Mesangial cell (primary cell): ENCODE results near the gene TCP11X2. TPM values are rescaled to one million over a fixed set of nuclear protein-coding genes. Genes with fewer than 3 reads are reported as not detected.

Experiments used
- total RNA-seq: library from RNA; depleted of rRNA; stranded (reverse); fragments of >200 nt; gene quantifications from 2 replicates; pipeline ENCODE4 v1.2.3, GENCODE V29; 2015

Gene TCP11X2
- total RNA-seq, result not detected in 2 replicates

DNA sequence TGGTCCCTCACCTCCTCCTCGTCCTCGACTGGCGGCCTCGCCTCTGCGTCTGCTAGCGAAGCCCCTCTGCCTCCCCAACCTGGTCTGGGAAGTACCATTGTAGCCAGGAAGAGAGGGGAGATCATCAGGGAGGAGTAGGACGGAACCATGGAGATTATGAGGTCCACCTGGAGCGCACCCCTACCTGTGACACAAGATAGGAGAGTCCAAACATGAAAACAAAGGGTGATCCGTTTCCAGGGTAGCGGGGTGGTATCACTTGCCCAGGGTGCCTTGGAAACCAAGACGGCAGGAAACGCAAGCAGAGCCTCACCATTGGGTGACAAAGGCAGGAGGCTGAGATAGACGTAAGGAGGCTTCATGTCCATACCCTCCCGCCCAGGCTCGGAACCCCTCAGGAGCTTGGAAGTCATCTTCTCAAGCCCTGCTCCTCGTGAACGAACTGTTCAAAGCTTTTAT is at the start of gene TCP11X2:
Gene TCP11X2, minus strand, starts transcription at position 51 of the 459 bp plus-strand sequence.

DNA sequence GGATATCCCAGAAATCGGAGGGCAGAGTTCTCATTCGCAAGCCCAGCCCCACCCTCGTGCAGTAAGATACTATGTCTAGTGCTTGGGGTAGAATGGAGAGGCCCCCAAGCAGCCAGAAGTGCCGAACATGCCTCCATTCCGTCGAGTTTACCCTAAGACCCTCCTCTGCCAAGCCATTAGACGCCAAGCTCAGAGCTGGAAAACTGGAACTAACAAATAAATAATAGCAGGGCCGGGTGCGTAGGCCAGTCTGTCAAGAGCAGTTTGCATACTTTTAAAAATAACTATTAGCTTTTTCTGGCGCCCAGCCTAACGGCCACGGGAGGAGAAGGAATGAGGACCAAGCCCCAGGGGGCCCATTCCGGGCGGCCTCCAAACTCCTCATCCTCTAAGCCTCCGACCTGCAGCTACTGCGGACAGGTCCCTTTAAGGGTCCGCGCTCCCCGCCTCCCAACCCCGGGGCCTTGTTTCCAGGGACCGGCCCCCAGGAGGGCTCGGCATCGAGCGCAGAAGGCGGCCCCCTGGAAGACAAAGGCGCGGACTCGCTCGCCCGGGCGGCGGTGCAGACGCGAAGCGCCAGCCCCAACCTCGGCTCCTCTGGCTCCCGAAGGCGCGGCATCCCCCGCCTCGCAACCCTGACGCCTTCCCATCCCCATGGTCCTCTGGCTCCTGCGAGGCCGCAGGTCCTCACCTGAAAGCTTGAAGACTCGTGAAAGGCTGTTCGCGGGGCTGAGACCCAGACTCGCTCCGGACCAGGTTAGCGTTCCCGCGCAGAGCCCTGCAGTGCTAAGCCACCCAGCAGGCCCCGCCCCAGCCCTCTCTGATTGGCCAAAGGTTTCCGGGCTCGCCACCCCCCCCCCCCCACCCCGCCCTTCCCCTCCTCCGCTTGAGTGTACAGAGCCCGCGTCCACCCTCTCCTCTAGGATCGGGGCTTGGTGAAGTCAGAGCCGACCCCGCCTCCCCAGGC is 44.6 kb upstream of the TCP11X2 start, which contains the start of gene TMSB15A:
Gene TMSB15A, minus strand, starts transcription at position 765 of the 967 bp plus-strand sequence.

DNA sequence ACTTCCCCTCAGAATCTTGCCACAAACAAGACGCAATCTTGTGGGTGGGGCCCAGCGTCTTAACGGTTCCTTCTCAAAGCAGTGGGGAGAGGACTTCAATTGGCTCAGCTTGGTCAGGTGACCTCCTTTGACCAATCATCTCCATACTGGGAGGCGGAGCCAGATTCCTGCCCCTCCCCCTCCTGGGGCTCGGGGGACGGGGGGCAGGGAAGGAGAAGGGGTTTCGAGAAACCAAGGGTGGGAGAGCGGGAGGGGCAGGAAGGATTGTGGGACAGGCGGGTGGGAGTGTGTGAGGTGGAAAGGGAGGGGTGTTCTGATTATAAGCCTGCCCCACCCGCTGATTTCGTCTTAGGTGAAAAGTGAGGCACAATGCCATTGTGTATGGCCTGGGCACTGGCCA is 31.7 kb downstream of the TCP11X2 start, which contains the start of gene NXF2B:
Gene NXF2B, minus strand, starts transcription at position 101 of the 400 bp plus-strand sequence. CDS start 59,972 bp downstream, outside the sequence.

Other genes with a start within 250 kb of the TCP11X2 start
- gene NXF2, start 224.6 kb downstream of the TCP11X2 start, total RNA-seq, result not detected in 2 replicates
- gene NXF2B, start 31.8 kb downstream of the TCP11X2 start, total RNA-seq, result not detected in 2 replicates
- gene TMSB15A, start 44.9 kb upstream of the TCP11X2 start, total RNA-seq, result 5.3 and 19.9 TPM in 2 replicates
- 12.5 and 13.1 TPM in 2 replicates for gene ARMCX5, start 127.7 kb upstream of the TCP11X2 start, total RNA-seq
- 0.33 and 0.38 TPM in 2 replicates for gene GPRASP1, start 179.7 kb upstream of the TCP11X2 start, total RNA-seq
- gene GPRASP2, start 240.6 kb upstream of the TCP11X2 start, total RNA-seq, result 5.4 and 9.0 TPM in 2 replicates
- gene GPRASP3, start 248.9 kb upstream of the TCP11X2 start, total RNA-seq, result 1.3 and 1.8 TPM in 2 replicates